ENCODE data around the gene KIF13A.
"Not testable (repeated sequence)": the region's sequence is repeated elsewhere in the genome, so short reads cannot be mapped to it uniquely, and the experiment has no call there.

DNA sequence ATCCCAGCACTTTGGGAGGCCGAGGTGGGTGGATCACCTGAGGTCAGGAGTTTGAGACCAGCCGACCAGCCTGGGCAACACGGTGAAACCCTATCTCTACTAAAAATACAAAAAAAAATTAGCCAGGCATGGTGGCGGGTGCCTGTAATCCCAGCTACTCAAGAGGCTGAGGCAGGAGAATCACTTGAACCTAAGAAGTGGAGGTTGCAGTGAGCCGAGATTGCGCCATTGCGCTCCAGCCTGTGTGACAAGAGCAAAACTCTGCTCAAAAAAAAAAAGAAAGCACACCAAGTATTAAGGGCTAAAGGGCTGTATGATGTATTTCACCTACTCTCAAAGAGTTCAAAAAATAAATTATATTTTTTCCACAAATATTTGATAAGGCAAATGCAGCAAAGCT is 39.9 kb downstream of the KIF13A start:
- TF ChIP-seq, protein P1, sequence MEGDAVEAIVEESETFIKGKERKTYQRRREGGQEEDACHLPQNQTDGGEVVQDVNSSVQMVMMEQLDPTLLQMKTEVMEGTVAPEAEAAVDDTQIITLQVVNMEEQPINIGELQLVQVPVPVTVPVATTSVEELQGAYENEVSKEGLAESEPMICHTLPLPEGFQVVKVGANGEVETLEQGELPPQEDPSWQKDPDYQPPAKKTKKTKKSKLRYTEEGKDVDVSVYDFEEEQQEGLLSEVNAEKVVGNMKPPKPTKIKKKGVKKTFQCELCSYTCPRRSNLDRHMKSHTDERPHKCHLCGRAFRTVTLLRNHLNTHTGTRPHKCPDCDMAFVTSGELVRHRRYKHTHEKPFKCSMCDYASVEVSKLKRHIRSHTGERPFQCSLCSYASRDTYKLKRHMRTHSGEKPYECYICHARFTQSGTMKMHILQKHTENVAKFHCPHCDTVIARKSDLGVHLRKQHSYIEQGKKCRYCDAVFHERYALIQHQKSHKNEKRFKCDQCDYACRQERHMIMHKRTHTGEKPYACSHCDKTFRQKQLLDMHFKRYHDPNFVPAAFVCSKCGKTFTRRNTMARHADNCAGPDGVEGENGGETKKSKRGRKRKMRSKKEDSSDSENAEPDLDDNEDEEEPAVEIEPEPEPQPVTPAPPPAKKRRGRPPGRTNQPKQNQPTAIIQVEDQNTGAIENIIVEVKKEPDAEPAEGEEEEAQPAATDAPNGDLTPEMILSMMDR (IDR thresholded peaks at IDR 0.05) = not testable (repeated sequence)
- TF ChIP-seq POLR2A, POLR2AphosphoS5 (IDR thresholded peaks at IDR 0.05): not testable (repeated sequence)

Data from prostate gland (tissue), 2 donors.